SKM-1 treated with dmso at 0.1 percent for 144 hours (cell line): ENCODE measurements around the gene GRIN2D.
A peak's percentile ranks its signal among the peaks of the same experiment; 100 is the strongest.

ENCODE experiments used
- DNase-seq: peaks from one replicate; lab custom pipeline; 2025; ENCODE audit not compliant: unreplicated experiment; lab: John Stamatoyannopoulos, UW

Gene GRIN2D

GRCh38 chr19:48393559-48394330 lies at the start of gene GRIN2D:
Gene GRIN2D, plus strand, starts transcription at chr19:48393668. Its CDS starts 4,725 bp downstream, at chr19:48398393.
- DNase-seq: no peak

DNA sequence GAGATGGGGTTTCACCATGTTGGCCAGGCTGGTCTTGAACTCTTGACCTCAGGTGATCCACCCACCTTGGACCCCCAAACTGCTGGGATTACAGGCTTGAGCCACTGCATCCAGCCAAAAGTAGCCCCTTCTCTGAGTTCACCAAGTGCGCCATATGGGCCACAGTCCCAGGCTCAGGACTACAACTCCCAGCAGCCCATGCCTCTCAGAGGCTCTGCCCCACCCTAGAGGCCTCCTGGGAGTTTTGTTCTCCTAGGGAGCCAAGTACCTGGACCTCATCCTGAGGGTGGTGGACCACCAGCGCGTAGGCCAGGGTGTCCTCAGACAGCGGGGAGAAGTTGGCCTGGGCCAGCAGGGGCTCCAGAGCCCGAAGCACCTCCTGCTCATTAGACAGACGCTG lies 48.6 kb upstream of the GRIN2D start:
- no peak for DNase-seq

- DNase-seq: no peak
These were observed 47.3 kb upstream of the GRIN2D start for GRCh38 chr19:48346191-48346590.

DNA sequence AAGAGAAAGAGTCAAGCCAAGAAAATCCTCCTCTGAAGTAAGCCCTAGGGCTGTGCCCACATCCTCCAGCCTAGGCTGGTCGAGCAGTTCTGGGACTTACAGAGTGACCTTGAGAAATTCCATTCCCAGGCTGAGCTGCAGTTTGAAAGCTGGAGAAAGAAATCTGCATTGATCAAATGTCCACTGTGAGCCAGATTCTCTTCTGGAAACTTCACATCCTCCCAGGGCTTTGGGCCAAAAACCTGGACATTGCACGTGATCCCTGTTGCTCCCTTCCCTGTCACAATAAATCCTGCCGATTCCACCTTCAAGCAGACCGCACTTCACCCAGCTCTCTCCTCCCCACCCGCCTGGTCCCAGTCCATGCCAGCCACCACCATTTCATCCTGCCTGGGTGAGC lies 45.4 kb upstream of the GRIN2D start:
- no peak for DNase-seq

DNA sequence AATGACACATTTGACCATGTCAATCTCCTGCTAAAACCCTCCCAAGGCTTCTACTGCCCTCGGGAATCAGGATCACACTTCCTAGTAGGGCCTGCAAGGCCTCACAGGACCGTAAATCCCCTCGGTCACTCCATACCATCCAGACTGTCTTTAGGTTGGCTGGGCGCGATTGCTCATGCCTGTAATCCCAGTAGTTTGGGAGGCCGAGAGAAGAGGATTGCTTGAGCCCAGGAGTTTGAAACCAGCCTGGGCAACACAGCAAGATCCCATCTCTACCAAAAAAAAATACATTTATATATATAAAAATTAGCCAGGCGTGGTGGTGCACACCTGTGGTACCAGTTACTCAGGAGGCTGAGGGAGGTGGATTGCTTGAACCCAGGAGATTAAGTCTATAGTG lies 44.7 kb upstream of the GRIN2D start:
- DNase-seq: no peak

DNA sequence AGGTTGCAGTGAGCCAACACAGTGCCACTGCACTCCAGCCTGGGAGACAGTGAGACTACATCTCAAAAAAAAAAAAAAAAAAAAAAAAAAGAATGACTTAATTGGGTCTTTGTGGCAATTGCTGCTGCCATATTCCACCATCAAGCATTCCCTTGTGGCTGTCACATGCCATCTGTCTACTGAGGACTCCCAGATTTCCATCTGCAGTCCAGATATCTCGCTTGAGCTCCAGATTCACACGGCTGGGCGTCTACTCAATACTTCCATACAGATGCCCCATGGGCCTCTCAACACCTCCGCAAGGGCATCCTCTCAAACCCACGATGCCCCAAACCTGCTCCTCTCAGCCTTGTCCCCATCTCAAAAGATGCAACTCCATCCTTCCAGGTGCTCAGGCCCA lies 42.6 kb upstream of the GRIN2D start:
- DNase-seq: no peak

DNA sequence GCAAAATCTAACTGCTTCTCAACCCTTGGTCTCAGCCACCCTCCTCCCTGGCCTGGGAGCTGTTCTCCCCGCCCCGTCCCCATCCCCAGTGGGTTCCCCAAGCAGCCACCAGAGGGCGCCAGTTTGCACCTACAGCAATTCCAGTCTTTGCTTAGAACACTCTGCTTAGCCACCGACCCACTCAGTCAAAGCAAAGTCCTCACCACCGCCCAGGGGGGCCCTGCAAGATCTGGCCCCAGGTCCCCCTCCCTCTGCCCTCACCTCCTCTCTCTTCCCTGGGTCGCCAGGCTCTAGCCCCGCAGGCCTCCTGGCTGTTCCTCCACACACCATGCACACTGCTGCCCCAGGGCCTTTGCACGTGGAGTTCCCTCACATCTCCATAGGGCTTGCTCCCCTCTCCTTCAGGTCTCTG lies 42.1 kb upstream of the GRIN2D start:
- DNase-seq: peak; percentile 30

GRCh38 chr19:48353677-48354076 lies 39.8 kb upstream of the GRIN2D start:
- DNase-seq: no peak

GRCh38 chr19:48354332-48354992 lies 39.0 kb upstream of the GRIN2D start:
- no peak for DNase-seq

- no peak for DNase-seq
These were observed 38.0 kb upstream of the GRIN2D start for GRCh38 chr19:48355365-48355954.

DNA sequence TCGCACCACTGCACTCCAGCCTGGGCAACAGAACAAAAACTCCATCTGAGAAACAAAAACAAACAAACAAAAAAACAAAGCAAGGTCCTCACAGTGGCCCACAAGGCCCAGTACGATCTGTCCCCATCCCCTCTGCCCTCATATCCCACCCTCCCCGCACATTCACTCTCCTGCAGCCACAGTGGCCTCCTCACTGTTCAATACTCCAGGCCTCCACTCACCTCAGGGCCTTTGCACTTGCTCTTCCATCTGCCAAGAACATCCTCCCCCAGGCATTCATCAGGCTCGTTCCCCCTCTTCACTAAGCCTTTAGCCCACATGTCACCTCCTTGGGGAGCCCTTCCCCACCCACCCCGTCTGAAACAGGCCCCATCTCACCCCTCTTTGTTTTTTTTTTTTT lies 34.3 kb upstream of the GRIN2D start:
- DNase-seq: no peak

GRCh38 chr19:48361912-48362311 lies 31.6 kb upstream of the GRIN2D start:
- DNase-seq: no peak

DNA sequence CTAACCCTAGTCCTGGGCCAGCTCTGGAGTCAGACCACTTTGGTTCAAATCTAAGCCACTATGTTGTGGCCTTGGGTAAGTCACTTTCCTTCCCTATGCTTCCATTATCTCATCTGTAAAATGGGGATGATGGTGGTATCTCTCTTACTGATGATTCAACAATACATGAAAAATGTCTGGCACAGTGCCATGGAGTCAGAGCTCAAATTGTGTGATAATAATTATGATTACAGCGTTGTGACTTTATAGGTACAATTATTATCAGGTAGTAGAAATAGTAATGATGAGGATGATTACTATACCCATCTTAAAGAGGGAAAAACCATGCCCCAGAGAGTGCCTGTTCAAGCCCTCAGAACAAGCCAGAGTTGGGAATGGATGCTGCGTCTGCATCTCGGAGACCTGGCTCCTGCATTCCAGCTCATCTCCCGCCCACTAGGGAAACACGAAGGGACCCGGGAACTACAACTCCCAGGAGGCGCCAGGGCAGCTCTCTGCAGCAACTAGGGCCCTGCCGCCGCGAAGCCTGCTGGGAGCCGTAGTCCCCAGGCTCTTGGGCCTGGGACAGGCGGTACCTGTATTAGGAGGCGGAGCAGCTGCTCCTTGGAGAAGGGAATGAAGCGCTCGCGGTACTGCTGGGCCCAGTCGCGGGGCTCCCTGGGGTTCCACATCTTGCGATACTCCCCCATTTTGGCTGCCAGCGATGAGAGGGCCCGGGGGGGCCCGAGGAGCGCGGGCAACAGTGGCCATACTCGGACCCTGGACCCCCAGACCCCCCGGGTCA lies 30.6 kb upstream of the GRIN2D start:
- peak; percentile 64 for DNase-seq

- DNase-seq: no peak
These were observed 30.0 kb upstream of the GRIN2D start for GRCh38 chr19:48363500-48363809.

DNA sequence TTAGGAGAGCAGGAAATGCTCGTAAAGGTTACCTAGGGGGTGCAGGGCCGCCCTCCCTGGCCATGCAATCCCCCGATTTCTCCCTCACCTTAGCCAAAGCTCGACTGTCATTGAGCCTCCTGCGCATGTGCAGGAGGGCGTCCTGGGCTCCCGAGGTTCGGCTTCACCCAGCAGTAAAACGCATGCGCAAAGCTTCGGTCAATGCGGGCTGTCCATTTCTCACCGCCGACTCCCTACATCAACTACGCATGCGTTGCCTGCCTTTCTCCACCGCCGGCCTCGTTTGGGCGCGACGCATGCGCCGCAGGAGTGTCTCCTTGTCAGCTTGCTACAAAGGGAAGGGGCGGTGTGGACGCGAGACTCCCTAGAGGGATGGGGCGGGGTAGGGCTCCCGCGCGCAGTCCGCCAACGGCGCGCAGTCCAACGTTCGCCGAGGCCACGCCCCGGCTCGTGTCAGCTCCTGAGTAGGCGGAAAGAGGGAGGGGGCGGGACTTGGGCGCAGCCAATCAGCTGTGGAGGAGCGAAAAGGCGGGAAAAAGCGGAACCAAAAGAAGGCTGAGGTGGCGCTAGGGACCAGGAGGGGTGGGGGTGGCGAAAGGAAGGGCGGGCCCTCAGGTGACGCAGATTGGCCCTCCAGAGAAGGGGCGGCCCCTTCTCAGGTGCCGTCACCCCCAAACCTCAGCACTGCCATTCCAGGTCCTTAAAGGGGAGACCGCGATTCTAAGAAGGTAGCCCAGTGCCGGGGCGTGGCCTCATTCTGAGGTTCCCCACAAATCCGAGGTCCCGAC lies 29.5 kb upstream of the GRIN2D start, which contains the start of the genes SYNGR4 and TMEM143:
TSS of gene SYNGR4 (plus strand) at position 558 of the 788 bp plus-strand sequence. CDS start 1,476 bp downstream, outside the sequence.
TSS of gene TMEM143 (minus strand) at position 131 of the 788 bp plus-strand sequence. CDS start at position 111, 20 bp downstream.
- peak; percentile 89 for DNase-seq

DNA sequence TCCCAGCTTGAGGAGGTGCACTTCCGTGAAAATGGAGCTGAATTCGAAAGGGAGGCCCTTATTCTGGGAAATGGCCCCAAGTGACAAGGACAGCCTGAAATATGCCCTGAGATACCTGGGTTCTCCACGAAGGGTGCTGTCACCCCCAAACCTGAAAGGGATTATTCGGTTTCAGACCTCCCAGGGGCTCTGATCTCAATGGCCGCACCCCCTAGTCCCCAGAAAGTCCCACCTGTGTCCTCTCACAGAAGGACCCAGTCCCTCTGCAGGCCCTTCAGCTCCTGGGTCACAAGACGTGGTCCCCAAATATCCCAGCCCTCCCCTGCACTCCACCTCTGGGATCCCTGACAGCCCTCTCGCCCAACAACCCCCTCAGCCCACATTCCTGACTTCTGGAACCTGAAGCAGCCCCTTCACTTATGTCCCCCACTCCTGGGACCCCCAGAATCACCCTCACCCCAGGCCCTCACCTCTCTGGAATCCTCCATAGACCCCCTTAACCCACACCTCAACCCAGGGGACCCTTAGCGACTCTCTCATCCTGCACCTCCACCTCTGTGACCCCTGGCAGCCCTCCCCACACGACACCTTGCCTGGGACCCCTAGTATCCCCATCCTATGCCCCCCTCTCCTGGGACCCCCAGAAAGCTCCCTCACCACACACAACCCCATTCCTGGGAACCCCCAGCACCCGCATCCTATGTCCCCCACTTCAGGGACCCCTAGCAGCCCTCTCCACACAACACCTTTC lies 28.7 kb upstream of the GRIN2D start:
- DNase-seq: no peak

GRCh38 chr19:48365602-48366001 lies 27.9 kb upstream of the GRIN2D start:
- DNase-seq: no peak

- DNase-seq: no peak
These were observed 25.6 kb upstream of the GRIN2D start for GRCh38 chr19:48367855-48368254.

DNA sequence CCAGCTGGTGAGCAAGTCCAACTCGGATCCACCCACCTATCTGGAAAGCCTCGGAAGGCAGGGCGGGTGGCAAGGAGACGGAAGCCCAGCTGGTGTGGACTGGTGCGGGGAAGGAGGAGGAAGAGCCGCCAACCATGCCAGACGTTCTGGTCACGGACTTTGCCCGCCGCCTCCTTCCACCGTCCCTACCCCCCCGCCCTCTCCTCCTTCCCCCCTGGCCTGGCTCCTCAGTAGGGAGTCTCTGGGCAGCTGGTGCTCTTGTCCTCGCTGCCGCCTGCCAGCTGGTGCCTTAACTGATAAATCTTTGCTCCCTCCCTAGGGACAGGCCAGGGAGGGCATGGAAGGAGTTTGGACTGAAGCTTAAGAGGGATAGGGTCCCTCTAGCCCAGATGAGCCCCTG lies 24.5 kb upstream of the GRIN2D start:
- no peak for DNase-seq

- no peak for DNase-seq
These were observed 22.5 kb upstream of the GRIN2D start for GRCh38 chr19:48370955-48371354.
